HG03039 (cell line): ENCODE measurements around the gene HS2ST1.
"Not testable (repeated sequence)": the region's sequence is repeated elsewhere in the genome, so short reads cannot be mapped to it uniquely, and the experiment has no call there.

ENCODE experiments used
- ATAC-seq: cut with Tn5 transposase; IDR thresholded peaks from one replicate; pipeline ENCODE4 v1.9.1; 2021; ENCODE audit warnings: mild to moderate bottlenecking, moderate library complexity; ENCODE audit not compliant: unreplicated experiment

Gene HS2ST1

GRCh38 chr1:86914601-86914997, at the start of gene HS2ST1:
Gene HS2ST1 (plus strand): TSS chr1:86914635.
- ATAC-seq, result no peak

GRCh38 chr1:86865973-86866637, 48.3 kb upstream of the HS2ST1 start:
- no peak for ATAC-seq

GRCh38 chr1:86866665-86867064, 47.8 kb upstream of the HS2ST1 start:
- no peak for ATAC-seq

GRCh38 chr1:86867278-86867677, 47.2 kb upstream of the HS2ST1 start:
- ATAC-seq, result not testable (repeated sequence)

- ATAC-seq, result no peak
Measured at GRCh38 chr1:86868477-86868876, 46.0 kb upstream of the HS2ST1 start.

GRCh38 chr1:86871001-86871400, 43.4 kb upstream of the HS2ST1 start:
- no peak for ATAC-seq

GRCh38 chr1:86872086-86872485, 42.3 kb upstream of the HS2ST1 start:
- ATAC-seq, result no peak

GRCh38 chr1:86875722-86876121, 38.7 kb upstream of the HS2ST1 start:
- no peak for ATAC-seq

GRCh38 chr1:86887479-86888162, 26.8 kb upstream of the HS2ST1 start:
- ATAC-seq, result no peak

GRCh38 chr1:86888327-86888726, 26.1 kb upstream of the HS2ST1 start:
- no peak for ATAC-seq

GRCh38 chr1:86899401-86899800, 15.0 kb upstream of the HS2ST1 start:
- ATAC-seq, result not testable (repeated sequence)

- ATAC-seq, result no peak
Measured at GRCh38 chr1:86905875-86906274, 8.6 kb upstream of the HS2ST1 start.

- ATAC-seq, result no peak
Measured at GRCh38 chr1:86906419-86906818, 8.0 kb upstream of the HS2ST1 start.

- no peak for ATAC-seq
Measured at GRCh38 chr1:86912281-86912900, 2.0 kb upstream of the HS2ST1 start.

GRCh38 chr1:86913399-86913895, 988 bp upstream of the HS2ST1 start:
- no peak for ATAC-seq

- ATAC-seq, result peak; percentile 83
Measured at GRCh38 chr1:86913896-86914600, 387 bp upstream of the HS2ST1 start, which contains the start of gene SELENOF. Gene SELENOF (minus strand): TSS chr1:86914126. CDS start chr1:86914111, 15 bp downstream.

GRCh38 chr1:86914998-86915736, 732 bp downstream of the HS2ST1 start:
- ATAC-seq, result peak; percentile 10

GRCh38 chr1:86915737-86916235, 1.4 kb downstream of the HS2ST1 start:
- no peak for ATAC-seq

- ATAC-seq, result no peak
Measured at GRCh38 chr1:86916752-86917151, 2.3 kb downstream of the HS2ST1 start.

GRCh38 chr1:86922445-86922844, 8.0 kb downstream of the HS2ST1 start:
- no peak for ATAC-seq
